ENCODE data around the gene VEZT. TPM values are rescaled to one million over a fixed set of nuclear protein-coding genes. Genes with fewer than 3 reads are reported as not detected.
A peak's percentile ranks its signal among the peaks of the same experiment; 100 is the strongest.

VEZT gene
- total RNA-seq, 1 donor from 2014 or later, result 69.9 TPM

DNA sequence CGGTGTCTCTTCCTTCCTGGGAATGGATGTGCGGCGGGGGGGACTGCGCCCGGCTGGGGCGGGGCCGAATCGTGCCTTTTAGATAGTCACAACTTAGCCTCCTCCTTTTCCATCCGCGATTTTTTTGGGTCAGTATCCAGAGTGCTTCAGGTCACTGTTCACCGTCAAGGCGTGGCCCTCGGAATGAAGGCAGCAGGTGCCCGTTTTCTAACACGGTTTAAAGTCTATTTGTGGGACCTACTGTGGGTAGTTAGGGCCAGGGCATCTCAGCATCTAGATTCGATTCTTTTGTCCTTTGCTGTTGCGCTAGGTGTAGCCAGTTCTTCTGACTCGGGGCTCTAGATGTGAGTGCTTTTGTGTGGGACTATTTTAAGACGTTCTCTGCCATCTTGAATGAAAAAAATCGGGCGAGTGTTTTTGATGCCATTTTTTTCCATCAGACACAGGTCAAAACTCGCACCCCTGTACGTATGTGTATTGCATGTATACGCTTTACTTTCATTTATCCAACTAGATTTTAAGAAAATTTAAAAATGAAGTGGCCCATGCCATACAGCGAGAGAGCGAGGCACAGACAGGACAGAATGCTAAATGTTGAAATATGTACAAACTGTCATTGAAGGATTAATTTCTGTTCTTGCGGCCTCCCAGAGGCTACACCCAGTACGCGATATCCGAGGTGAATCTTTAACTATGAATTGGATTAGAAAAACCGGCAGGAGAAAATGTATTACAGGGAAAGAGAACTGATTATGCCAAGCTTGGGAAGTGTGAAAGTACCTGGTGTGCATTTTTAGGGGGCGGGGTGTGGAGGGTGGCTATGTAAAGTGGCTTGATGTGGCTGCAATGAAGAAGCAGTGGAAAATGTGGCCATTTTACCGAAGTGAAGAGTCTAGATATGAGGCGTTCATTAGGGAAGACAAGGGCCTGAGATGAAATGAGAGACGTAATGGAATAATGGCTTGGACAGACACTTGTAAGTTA is 835 bp downstream of the VEZT start:
- no peak for ATAC-seq
- TF ChIP-seq CTCF (IDR thresholded peaks at IDR 0.05), result no peak

DNA sequence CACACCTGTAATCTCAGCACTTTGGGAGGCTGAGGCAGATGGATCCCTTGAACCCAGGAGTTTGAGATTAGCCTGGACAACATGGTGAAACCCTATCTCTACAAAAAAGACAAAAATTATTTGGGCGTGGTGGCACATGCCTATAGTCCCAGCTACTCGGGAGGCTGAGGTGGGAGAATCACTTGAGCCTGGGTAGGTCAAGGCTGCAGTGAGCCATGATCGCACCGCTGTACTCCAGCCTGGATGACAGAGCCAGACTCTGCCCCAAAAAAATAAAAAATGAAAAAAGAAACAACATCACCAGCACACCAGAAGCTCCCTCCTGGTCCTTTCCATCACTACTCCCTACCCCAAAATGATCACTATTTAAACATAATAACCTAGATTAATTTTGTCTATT is 2.6 kb downstream of the VEZT start:
- no peak for TF ChIP-seq CTCF (IDR thresholded peaks at IDR 0.05)
- Histone ChIP-seq H3K27ac (no peak overlapping the region), H3K9me3 (no peaks in the 10 kb centered on the region), H3K27me3 (no peaks in the 10 kb centered on the region), H3K4me3 (no peak overlapping the region), H3K4me1 (no peaks in the 10 kb centered on the region), H3K36me3 (peaks cover 2% of the 10 kb centered on the region)
- no peak for ATAC-seq
- intact Hi-C loops (cut with DNase I), result no loop called here
- no peak for DNase-seq

More for the DNA sequence above, 835 bp downstream of the VEZT start:
- H3K27me3 ChIP-seq, result no peaks in the 10 kb centered on the region
- no peaks in the 10 kb centered on the region for H3K9me3 ChIP-seq
- no peaks in the 10 kb centered on the region for H3K4me1 ChIP-seq
- H3K4me3 ChIP-seq, result peak overlapping the region; percentile 77
- H3K36me3 ChIP-seq, result no peaks in the 10 kb centered on the region
- peak overlapping the region; percentile 95 for H3K27ac ChIP-seq
- intact Hi-C loops (cut with DNase I), result no loop called here
- no peak for DNase-seq

DNA sequence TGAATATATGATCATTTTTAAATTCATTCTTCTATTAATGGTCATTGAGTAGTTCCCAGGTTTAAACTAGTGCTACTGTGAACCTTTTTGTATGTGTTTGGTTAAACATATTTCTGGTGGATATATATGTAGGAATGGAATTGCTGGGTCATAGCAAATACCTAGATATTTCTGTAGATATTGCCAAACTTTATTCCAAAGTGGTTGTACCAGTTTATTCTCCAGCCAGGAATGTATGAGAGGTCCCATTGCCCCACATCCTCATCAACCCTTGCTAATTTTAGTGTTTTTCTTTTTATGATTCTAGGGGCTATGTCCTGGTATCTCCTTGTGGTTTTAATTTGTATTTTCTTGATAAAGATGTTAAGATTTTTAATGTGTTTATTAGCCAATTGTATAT is 3.1 kb downstream of the VEZT start:
- Histone ChIP-seq H3K4me1 (no peaks in the 10 kb centered on the region), H3K4me3 (no peak overlapping the region), H3K27me3 (no peaks in the 10 kb centered on the region), H3K27ac (no peak overlapping the region), H3K36me3 (peaks cover 8% of the 10 kb centered on the region), H3K9me3 (no peaks in the 10 kb centered on the region)
- intact Hi-C loops (cut with DNase I), result no loop called here
- no peak for ATAC-seq
- DNase-seq, result no peak
- no peak for TF ChIP-seq CTCF (IDR thresholded peaks at IDR 0.05)

- intact Hi-C loops (cut with DNase I), result no loop called here
- Histone ChIP-seq H3K27ac (no peak overlapping the region), H3K36me3 (peaks cover 12% of the 10 kb centered on the region), H3K4me1 (peaks cover 17% of the 10 kb centered on the region), H3K27me3 (no peaks in the 10 kb centered on the region), H3K4me3 (no peak overlapping the region), H3K9me3 (no peaks in the 10 kb centered on the region)
- TF ChIP-seq CTCF (IDR thresholded peaks at IDR 0.05), result no peak
- no peak for ATAC-seq
- no peak for DNase-seq
These were observed 6.9 kb downstream of the VEZT start for GRCh38 chr12:95224202-95225170.

DNA sequence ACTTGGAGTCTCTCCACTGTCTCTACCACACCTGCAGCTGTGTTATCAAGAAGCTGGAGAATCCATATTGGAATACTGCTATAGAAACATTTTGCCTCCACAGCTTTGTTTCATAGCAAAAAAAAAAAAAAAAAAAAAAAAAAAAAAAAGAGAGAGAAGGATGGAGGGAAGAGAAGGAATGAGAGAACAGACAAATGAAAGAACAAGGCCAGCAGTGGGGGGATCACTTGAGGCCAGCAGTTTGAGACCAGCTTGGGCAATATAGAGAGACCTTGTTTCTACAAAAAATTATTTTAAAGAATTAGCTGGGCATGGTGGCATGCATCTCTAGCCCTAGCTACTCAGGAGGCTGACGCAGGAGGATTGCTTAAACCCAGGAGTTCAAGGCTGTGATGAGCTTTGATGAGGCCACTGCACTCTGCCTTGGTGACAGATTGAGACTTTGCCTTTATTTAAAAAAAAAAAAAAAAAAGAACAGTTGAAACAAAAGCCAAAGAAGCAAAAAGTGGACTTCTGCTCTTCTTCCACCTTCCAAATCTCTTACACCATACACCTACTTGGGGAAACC is 8.1 kb downstream of the VEZT start:
- intact Hi-C loops (cut with DNase I), result no loop called here
- no peak for DNase-seq
- no peak for ATAC-seq
- Histone ChIP-seq H3K9me3 (no peaks in the 10 kb centered on the region), H3K27ac (no peak overlapping the region), H3K4me1 (peaks cover 26% of the 10 kb centered on the region), H3K27me3 (no peaks in the 10 kb centered on the region), H3K4me3 (no peak overlapping the region), H3K36me3 (peaks cover 12% of the 10 kb centered on the region)
- TF ChIP-seq CTCF (IDR thresholded peaks at IDR 0.05), result no peak
